Mammary epithelial cell (primary cell): Measurements from ENCODE around the gene C6.

Experiments
- CTCF ChIP-seq, 2 donors: IDR thresholded peaks in 1 of 2; conservative IDR thresholded peaks in 1 of 2; 2 replicates each; pipeline ENCODE4 v1.5.1; 2011 to 2012; ENCODE audit warnings: inconsistent platforms in 2 of 2, low read length in 2 of 2, mild to moderate bottlenecking in 2 of 2, control low read depth in 1 of 2, low read depth in 1 of 2; ENCODE audit not compliant: insufficient read depth in 1 of 2; ENCODE audit errors: extremely low read depth in 1 of 2
- EZH2 ChIP-seq: IDR thresholded peaks from 2 replicates; pipeline ENCODE4 v1.6.1; 2012; ENCODE audit warnings: low read length, inconsistent platforms, borderline replicate concordance

- no peak for TF ChIP-seq CTCF (conservative IDR thresholded peaks at IDR 0.05 in 1 of 2, IDR thresholded peaks at IDR 0.05 in 1 of 2; ENCODE audit: extremely low read depth in 1 of 2, insufficient read depth in 1 of 2, low read depth in 1 of 2, low read length in 2 of 2)
- no peak for TF ChIP-seq EZH2
Observed at GRCh38 chr5:41093803-41094202, 119.5 kb downstream of the C6 start.
